HepG2 (cell line): Measurements from ENCODE around the gene TRIM59.

Experiments used
- CTCF ChIP-seq: sonication (generic); formaldehyde crosslinking; IDR thresholded peaks from 2 replicates; pipeline ENCODE4 v1.5.0; 2020; ENCODE audit warnings: mild to moderate bottlenecking, missing genetic modification reagents, moderate library complexity
- FOXM1 ChIP-seq: sonication (generic); formaldehyde crosslinking; IDR thresholded peaks from 2 replicates; pipeline ENCODE4 v1.5.0; 2020; ENCODE audit warnings: missing genetic modification reagents
- IRX3 ChIP-seq: sonication (generic); formaldehyde crosslinking; IDR thresholded peaks from 2 replicates; pipeline ENCODE4 v1.8.1; 2023; ENCODE audit warnings: mild to moderate bottlenecking, low read depth, missing genetic modification reagents, borderline replicate concordance
- JUND ChIP-seq: sonication (generic); formaldehyde crosslinking; IDR thresholded peaks from 2 replicates; pipeline ENCODE4 v1.8.0; 2022; ENCODE audit warnings: mild to moderate bottlenecking, missing genetic modification reagents
- KAT7 ChIP-seq: IDR thresholded peaks from 2 replicates; pipeline ENCODE4 v1.6.1; 2018; ENCODE audit warnings: borderline replicate concordance, missing compliant biosample characterization
- KLF9 ChIP-seq: IDR thresholded peaks from 2 replicates; pipeline ENCODE4 v1.6.1; 2016; ENCODE audit warnings: low read depth
- NCOA2 ChIP-seq: sonication (generic); formaldehyde crosslinking; IDR thresholded peaks from 2 replicates; pipeline ENCODE4 v1.8.0; 2022; ENCODE audit warnings: inconsistent platforms
- TCF7L2 ChIP-seq: IDR thresholded peaks from 2 replicates; pipeline ENCODE4 v1.6.1; 2011; ENCODE audit warnings: mild to moderate bottlenecking, low read depth, low read length, moderate library complexity
- ZNF282 ChIP-seq: fragments of 450-650 bp; IDR thresholded peaks from 2 replicates; pipeline ENCODE4 v1.6.1; 2018; ENCODE audit not compliant: partially characterized antibody
- ZNF292 ChIP-seq: sonication (generic); formaldehyde crosslinking; IDR thresholded peaks from 2 replicates; pipeline ENCODE4 v1.8.1; 2022; ENCODE audit warnings: mild to moderate bottlenecking, low read depth, missing genetic modification reagents, borderline replicate concordance
- ZSCAN22 ChIP-seq: sonication (generic); formaldehyde crosslinking; IDR thresholded peaks from 2 replicates; pipeline ENCODE4 v1.4.0; 2020; ENCODE audit warnings: mild to moderate bottlenecking, missing genetic modification reagents

- no peak for TF ChIP-seq KLF9
- no peak for TF ChIP-seq ZNF282
- TF ChIP-seq ZNF292, result no peak
- TF ChIP-seq KAT7 (CRISPR knock-in tag), result no peak
- TF ChIP-seq JUND, result no peak
- no peak for TF ChIP-seq IRX3
- no peak for TF ChIP-seq ZSCAN22 (CRISPR knock-in tag)
- no peak for TF ChIP-seq NCOA2
- TF ChIP-seq TCF7L2, result no peak
- TF ChIP-seq CTCF (CRISPR knock-in tag), result no peak
- TF ChIP-seq FOXM1 (CRISPR knock-in tag), result no peak
These were observed 37.1 kb downstream of the TRIM59 start for GRCh38 chr3:160412477-160412876.
